HG02885 (cell line): ENCODE data around the gene OS9.
"Not testable (repeated sequence)": the region's sequence is repeated elsewhere in the genome, so short reads cannot be mapped to it uniquely, and the experiment has no call there.

ENCODE experiments used
- ATAC-seq: cut with Tn5 transposase; IDR thresholded peaks from one replicate; pipeline ENCODE4 v1.9.1; 2021; ENCODE audit warnings: mild to moderate bottlenecking; ENCODE audit not compliant: unreplicated experiment, poor library complexity

OS9 gene

GRCh38 chr12:57692500-57692899 lies 1.4 kb upstream of the OS9 start:
- no peak for ATAC-seq

DNA sequence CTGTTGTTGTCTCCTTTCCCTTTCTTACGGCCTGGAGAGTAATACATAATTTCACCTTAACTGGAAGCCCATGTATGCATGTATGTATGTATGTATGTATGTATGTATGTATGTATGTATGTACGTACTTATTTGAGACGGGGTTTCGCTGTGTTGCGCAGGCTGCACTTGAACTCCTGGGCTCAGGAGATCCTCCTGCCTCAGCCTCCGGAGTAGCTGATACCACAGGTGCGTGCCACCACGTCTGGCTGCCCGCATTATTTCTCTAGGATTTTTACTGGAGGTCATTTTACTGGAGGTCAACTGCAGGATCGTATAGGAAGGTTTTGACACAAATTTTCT lies 644 bp upstream of the OS9 start:
- no peak for ATAC-seq

GRCh38 chr12:57694459-57695019 lies 607 bp downstream of the OS9 start:
- no peak for ATAC-seq

GRCh38 chr12:57695770-57696432 lies 2.0 kb downstream of the OS9 start:
- ATAC-seq = no peak

DNA sequence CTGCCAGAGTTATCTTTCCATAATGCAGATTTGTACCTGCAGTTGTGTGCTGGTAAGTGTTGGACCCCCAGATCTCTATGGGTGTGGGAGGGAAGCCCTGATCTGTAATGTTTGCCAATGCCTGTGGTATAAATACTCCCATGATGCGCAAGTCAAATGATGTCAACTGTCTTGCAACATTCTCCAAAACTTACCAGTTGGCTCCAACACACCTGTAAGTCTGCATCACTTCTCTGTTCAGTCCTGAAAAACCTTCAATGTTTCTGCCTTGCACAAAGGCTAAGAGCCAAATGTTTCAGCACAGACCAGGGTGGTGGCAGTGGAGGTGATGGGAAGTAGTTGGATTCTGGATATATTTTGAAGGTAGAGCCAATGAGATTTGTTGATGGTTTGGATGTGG lies 3.1 kb downstream of the OS9 start:
- no peak for ATAC-seq

GRCh38 chr12:57698414-57698813 lies 4.5 kb downstream of the OS9 start:
- no peak for ATAC-seq

GRCh38 chr12:57700317-57700716 lies 6.4 kb downstream of the OS9 start:
- no peak for ATAC-seq

GRCh38 chr12:57707250-57707649 lies 13.3 kb downstream of the OS9 start:
- ATAC-seq = no peak

DNA sequence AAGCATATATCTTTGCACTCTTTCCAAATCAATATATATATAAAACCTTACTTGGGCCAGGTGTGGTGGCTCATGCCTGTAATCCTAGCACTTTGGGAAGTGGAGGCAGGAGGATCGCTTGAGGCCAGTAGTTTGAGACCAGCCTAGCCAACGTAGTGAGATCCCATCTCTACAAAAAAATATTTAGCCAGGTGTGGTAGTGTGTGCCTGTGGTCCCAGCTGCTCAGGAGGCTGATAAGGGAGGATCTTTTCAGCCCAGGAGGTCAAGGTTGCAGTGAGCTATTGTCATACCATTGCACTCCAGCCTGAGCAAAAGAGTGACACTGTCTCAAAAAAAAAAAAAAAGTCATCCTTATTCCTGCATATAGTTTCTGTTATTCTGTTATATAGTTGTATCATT lies 14.4 kb downstream of the OS9 start:
- ATAC-seq = no peak

GRCh38 chr12:57712701-57713100 lies 18.8 kb downstream of the OS9 start:
- ATAC-seq = no peak

- ATAC-seq = no peak
These were observed 19.3 kb downstream of the OS9 start for GRCh38 chr12:57713209-57713608.

GRCh38 chr12:57715036-57715748 lies 21.3 kb downstream of the OS9 start:
- not testable (repeated sequence) for ATAC-seq

- ATAC-seq = no peak
These were observed 21.9 kb downstream of the OS9 start for GRCh38 chr12:57715786-57716185.

GRCh38 chr12:57716305-57716704 lies 22.4 kb downstream of the OS9 start:
- no peak for ATAC-seq

DNA sequence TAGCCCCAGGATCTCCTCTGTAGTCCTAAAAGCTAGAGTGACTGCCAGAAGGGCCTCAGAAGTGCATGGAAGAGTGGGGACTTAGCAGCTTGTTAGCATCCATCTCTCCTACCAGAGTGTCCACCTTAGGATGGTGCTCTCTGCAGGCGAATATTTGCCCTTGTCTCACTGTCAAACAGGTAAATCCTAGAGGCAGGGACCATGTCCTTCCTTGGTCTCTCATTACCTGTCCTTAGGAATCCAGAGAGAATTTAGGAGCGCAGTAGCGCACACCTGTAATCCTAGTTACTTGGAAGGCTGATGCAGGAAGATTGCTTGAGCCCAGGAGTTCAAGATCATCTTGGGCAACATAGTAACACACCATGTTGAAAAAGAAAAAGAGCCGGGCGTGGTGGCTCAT lies 23.2 kb downstream of the OS9 start:
- ATAC-seq = no peak

DNA sequence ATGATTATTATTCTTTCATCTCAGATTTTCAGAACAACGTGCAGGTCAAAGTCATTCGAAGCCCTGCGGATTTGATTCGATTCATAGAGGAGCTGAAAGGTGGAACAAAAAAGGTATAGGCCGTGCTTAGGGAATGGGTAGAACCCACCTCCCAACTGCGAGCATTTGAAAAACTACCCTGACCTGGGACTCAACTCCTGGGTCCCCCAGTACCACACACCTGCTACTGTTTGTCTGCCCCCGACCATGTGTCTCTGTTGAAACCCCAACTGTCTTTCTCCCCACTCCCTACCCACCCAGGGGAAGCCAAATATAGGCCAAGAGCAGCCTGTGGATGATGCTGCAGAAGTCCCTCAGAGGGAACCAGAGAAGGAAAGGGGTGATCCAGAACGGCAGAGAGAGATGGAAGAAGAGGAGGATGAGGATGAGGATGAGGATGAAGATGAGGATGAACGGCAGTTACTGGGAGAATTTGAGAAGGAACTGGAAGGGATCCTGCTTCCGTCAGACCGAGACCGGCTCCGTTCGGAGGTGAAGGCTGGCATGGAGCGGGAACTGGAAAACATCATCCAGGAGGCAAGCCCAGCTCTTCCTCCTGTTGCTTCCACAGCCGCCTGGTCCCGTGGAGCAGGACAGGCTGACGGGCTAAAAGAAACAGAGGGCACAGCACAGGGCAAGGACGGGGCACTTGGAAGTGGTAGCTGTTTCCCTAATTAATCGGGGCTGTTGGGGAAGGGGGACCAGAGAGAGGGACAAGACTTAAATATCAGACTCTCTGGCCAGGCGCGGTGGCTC lies 24.1 kb downstream of the OS9 start:
- ATAC-seq = no peak

- no peak for ATAC-seq
These were observed 25.0 kb downstream of the OS9 start for GRCh38 chr12:57718641-57719528.

- ATAC-seq = no peak
These were observed 26.1 kb downstream of the OS9 start for GRCh38 chr12:57719777-57720605.
